ENCODE data around the gene SNAPC4.
"Not testable (repeated sequence)": the region's sequence is repeated elsewhere in the genome, so short reads cannot be mapped to it uniquely, and the experiment has no call there.

Gene SNAPC4

GRCh38 chr9:136432591-136432990, 32.6 kb upstream of the SNAPC4 start:
- DNase-seq, result no peak

GRCh38 chr9:136431782-136432350, 31.9 kb upstream of the SNAPC4 start:
- DNase-seq, result no peak

GRCh38 chr9:136430588-136431234, 30.7 kb upstream of the SNAPC4 start:
- no peak for DNase-seq

- no peak for DNase-seq
Measured at GRCh38 chr9:136429683-136430491, 29.9 kb upstream of the SNAPC4 start.

GRCh38 chr9:136429075-136429628, 29.2 kb upstream of the SNAPC4 start:
- DNase-seq, result no peak

GRCh38 chr9:136426787-136427186, 26.8 kb upstream of the SNAPC4 start:
- DNase-seq, result no peak

GRCh38 chr9:136425367-136425766, 25.4 kb upstream of the SNAPC4 start:
- DNase-seq, result not testable (repeated sequence)

- DNase-seq, result no peak
Measured at GRCh38 chr9:136424750-136425362, 24.9 kb upstream of the SNAPC4 start.

- no peak for DNase-seq
Measured at GRCh38 chr9:136423432-136424146, 23.6 kb upstream of the SNAPC4 start.

- DNase-seq, result no peak
Measured at GRCh38 chr9:136422876-136423275, 22.9 kb upstream of the SNAPC4 start.

- DNase-seq, result no peak
Measured at GRCh38 chr9:136421791-136422190, 21.8 kb upstream of the SNAPC4 start.

- DNase-seq, result no peak
Measured at GRCh38 chr9:136419092-136419420, 19.1 kb upstream of the SNAPC4 start.

GRCh38 chr9:136418182-136419091, 18.5 kb upstream of the SNAPC4 start:
- no peak for DNase-seq

- DNase-seq, result no peak
Measured at GRCh38 chr9:136416914-136417313, 16.9 kb upstream of the SNAPC4 start.

- no peak for DNase-seq
Measured at GRCh38 chr9:136416427-136416826, 16.5 kb upstream of the SNAPC4 start.

- DNase-seq, result no peak
Measured at GRCh38 chr9:136412962-136413361, 13.0 kb upstream of the SNAPC4 start.

GRCh38 chr9:136411378-136411777, 11.4 kb upstream of the SNAPC4 start:
- no peak for DNase-seq

GRCh38 chr9:136410500-136411287, 10.7 kb upstream of the SNAPC4 start, which contains the start of the genes ENTR1 and PMPCA:
TSS of gene ENTR1 (minus strand) at chr9:136410614. CDS start at chr9:136410397, 217 bp downstream.
TSS of gene PMPCA (plus strand) at chr9:136410658. CDS start at chr9:136410669, 11 bp downstream.
- DNase-seq, result peak; percentile 87

- peak; percentile 32 for DNase-seq
Measured at GRCh38 chr9:136409557-136410455, 9.8 kb upstream of the SNAPC4 start.
